Loucy (cell line): ENCODE data around the gene SPATS2.
A peak's percentile ranks its signal among the peaks of the same experiment; 100 is the strongest.

Source experiments
- H2AFZ ChIP-seq: fragments of 200-600 bp; sonication (generic); 2 replicates; pipeline ENCODE4 v1.6.0; 2016; ENCODE audit warnings: antibody characterized with exemption, mild to moderate bottlenecking, low read length, moderate library complexity
- H3F3A ChIP-seq: fragments of 200-600 bp; 2 replicates; pipeline ENCODE4 v1.6.0; 2016; ENCODE audit warnings: antibody characterized with exemption, low read depth, mild to moderate bottlenecking
- H3K27me3 ChIP-seq: fragments of 200-600 bp; sonication (generic); 2 replicates; pipeline ENCODE4 v1.6.1; 2014; ENCODE audit warnings: low read length, mild to moderate bottlenecking; ENCODE audit not compliant: insufficient read depth, poor library complexity, severe bottlenecking
- H3K36me3 ChIP-seq: fragments of 200-600 bp; sonication (generic); 2 replicates; pipeline ENCODE4 v1.6.1; 2016; ENCODE audit warnings: low read length; ENCODE audit not compliant: insufficient read depth
- H3K4me1 ChIP-seq: fragments of 200-600 bp; sonication (generic); 2 replicates; pipeline ENCODE4 v1.5.1; 2014; ENCODE audit warnings: low read length, mild to moderate bottlenecking; ENCODE audit not compliant: insufficient read depth, poor library complexity, severe bottlenecking
- H3K4me2 ChIP-seq: fragments of 200-600 bp; sonication (generic); 2 replicates; pipeline ENCODE4 v1.6.0; 2014; ENCODE audit warnings: antibody characterized with exemption, low read length, low read depth, mild to moderate bottlenecking; ENCODE audit not compliant: poor library complexity, severe bottlenecking
- H3K4me3 ChIP-seq: fragments of 200-600 bp; sonication (generic); 2 replicates; pipeline ENCODE4 v1.5.1; 2014; ENCODE audit warnings: low read length, mild to moderate bottlenecking, mixed read lengths; ENCODE audit not compliant: poor library complexity, severe bottlenecking
- H3K79me2 ChIP-seq: fragments of 200-600 bp; sonication (generic); 2 replicates; pipeline ENCODE4 v1.6.1; 2014; ENCODE audit warnings: low read length; ENCODE audit not compliant: insufficient read depth
- H3K9ac ChIP-seq: fragments of 200-600 bp; sonication (generic); 2 replicates; pipeline ENCODE4 v1.6.0; 2014; ENCODE audit warnings: mild to moderate bottlenecking, low read depth, low read length, moderate library complexity; ENCODE audit not compliant: poor library complexity, severe bottlenecking
- H3K9me2 ChIP-seq: fragments of 200-600 bp; sonication (generic); replicated peaks from 2 replicates; pipeline ENCODE4 v1.6.1; 2016; ENCODE audit warnings: low read depth, low read length, mixed read lengths
- H3K9me3 ChIP-seq: fragments of 200-600 bp; sonication (generic); 2 replicates; pipeline ENCODE4 v1.6.1; 2014; ENCODE audit warnings: mild to moderate bottlenecking, antibody characterized with exemption, low read length, low read depth; ENCODE audit not compliant: insufficient read depth
- H4K20me1 ChIP-seq: fragments of 200-600 bp; sonication (generic); 2 replicates; pipeline ENCODE4 v1.6.0; 2014; ENCODE audit warnings: antibody characterized with exemption, low read length, mild to moderate bottlenecking; ENCODE audit not compliant: insufficient read depth, poor library complexity, severe bottlenecking
- EZH2phosphoT487 ChIP-seq: fragments of 200-600 bp; IDR thresholded peaks from 2 replicates; pipeline ENCODE4 v1.6.1; 2018; ENCODE audit warnings: antibody characterized with exemption, mild to moderate bottlenecking, moderate library complexity, borderline replicate concordance
- TF ChIP-seq, protein P1 (sequence below): fragments of 200-600 bp; sonication (generic); conservative IDR thresholded peaks from 2 replicates; pipeline ENCODE4 v1.5.1; 2014; ENCODE audit warnings: mild to moderate bottlenecking, antibody characterized with exemption, low read length

Gene SPATS2

DNA sequence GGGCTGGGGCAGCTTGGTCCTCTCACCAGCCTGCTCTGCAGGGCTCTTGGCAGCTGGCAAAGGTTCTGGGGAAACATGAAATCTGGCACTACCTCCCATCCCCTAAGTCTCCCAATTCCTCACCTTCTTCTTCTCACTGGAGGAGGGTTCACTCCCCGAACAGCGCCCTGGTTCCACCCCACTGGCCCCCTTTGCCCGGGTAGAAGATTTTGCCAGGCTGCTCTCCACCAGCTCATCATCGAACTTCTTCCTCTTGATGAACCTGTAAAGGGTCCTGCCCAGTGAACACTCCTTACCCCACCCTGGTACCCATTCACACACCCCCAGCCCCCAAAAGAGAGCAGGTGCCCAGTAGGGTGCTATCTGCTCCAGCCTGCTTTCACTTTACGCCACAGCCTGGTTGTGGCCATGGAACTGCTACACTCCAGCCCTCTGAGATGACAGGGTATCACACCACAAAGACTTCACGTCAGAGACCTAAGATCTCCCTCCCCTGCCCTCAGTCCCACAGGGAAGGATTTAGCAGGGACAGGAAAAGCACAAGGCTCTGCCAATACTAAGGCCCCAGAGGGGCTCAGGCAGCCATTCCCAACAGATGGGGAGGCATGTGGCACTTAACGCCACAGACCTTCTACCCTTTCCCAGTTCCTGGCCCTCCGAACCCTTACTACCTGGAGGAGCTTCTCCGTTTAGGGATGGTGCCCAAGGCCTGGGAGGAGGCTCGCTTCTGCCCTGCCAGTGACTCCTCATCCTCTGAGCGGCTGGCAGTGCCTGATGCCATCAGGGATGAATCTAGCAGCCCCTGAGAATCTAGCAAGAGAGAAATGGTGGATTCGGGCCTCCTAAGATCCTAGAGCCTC lies 198.4 kb downstream of the SPATS2 start:
- Histone ChIP-seq H4K20me1 (peaks cover 24% of the 10 kb centered on the region), H3K9me3 (no peaks in the 10 kb centered on the region), H3K4me2 (peak overlapping the region; percentile 100), H3K9ac (peak overlapping the region; percentile 97), H3K79me2 (peaks cover 53% of the 10 kb centered on the region), H3K9me2 (no peaks in the 10 kb centered on the region), H3K4me1 (peaks cover 49% of the 10 kb centered on the region), H3K36me3 (peaks cover 22% of the 10 kb centered on the region), H3K27me3 (no peaks in the 10 kb centered on the region), H3F3A (no peaks in the 10 kb centered on the region), H3K4me3 (peak overlapping the region; percentile 100), H2AFZ (no peak overlapping the region)
- no peak for TF ChIP-seq EZH2phosphoT487
- TF ChIP-seq, protein P1, sequence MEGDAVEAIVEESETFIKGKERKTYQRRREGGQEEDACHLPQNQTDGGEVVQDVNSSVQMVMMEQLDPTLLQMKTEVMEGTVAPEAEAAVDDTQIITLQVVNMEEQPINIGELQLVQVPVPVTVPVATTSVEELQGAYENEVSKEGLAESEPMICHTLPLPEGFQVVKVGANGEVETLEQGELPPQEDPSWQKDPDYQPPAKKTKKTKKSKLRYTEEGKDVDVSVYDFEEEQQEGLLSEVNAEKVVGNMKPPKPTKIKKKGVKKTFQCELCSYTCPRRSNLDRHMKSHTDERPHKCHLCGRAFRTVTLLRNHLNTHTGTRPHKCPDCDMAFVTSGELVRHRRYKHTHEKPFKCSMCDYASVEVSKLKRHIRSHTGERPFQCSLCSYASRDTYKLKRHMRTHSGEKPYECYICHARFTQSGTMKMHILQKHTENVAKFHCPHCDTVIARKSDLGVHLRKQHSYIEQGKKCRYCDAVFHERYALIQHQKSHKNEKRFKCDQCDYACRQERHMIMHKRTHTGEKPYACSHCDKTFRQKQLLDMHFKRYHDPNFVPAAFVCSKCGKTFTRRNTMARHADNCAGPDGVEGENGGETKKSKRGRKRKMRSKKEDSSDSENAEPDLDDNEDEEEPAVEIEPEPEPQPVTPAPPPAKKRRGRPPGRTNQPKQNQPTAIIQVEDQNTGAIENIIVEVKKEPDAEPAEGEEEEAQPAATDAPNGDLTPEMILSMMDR: no peak; the same call in 1 of the 2 replicates

DNA sequence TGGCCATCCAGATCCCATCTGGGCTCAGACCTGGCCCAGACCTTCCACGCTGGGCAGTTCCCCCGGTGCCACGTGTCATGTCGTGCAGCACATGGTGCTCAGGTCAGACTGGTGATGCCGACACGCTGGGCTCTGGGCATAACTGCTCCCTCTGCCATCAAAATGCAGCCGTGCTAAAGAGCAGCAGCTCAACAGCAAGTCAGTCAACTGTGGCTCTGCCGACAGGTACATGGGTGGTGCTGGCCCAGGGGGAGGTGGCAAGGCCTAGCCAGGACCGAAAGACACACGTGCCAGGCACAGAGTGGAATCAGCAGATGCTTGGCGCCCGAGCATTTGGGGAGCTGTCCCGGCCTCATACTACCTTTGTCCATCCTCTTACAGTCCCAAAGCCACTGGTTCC lies 199.1 kb downstream of the SPATS2 start:
- peak overlapping the region; percentile 100 for H3K4me3 ChIP-seq
- peaks cover 59% of the 10 kb centered on the region for H3K79me2 ChIP-seq
- H3K9ac ChIP-seq: peak overlapping the region; percentile 97
- H3F3A ChIP-seq: no peaks in the 10 kb centered on the region
- H3K36me3 ChIP-seq: peaks cover 21% of the 10 kb centered on the region
- TF ChIP-seq EZH2phosphoT487: no peak
- TF ChIP-seq, protein P1: no peak
- peaks cover 55% of the 10 kb centered on the region for H3K4me1 ChIP-seq
- H3K4me2 ChIP-seq: peak overlapping the region; percentile 100
- no peaks in the 10 kb centered on the region for H3K27me3 ChIP-seq
- H2AFZ ChIP-seq: no peak overlapping the region
- peaks cover 24% of the 10 kb centered on the region for H4K20me1 ChIP-seq
- no peaks in the 10 kb centered on the region for H3K9me2 ChIP-seq
- no peaks in the 10 kb centered on the region for H3K9me3 ChIP-seq

DNA sequence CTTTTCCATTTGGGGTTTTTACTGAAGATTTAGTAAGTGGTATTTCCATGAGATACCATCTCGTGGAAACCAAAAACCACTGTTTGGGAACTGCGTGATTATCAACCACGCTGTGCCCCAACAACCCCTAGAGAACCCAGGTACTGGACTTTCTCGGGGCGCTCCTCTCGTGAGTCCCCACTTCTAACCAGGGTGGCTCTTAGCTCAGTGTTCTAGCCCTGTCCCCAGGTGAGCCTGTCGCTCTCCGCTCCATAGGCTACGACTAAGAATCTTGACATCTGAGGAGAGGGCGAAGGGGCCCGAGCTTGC lies 200.0 kb downstream of the SPATS2 start:
- no peak for TF ChIP-seq EZH2phosphoT487
- TF ChIP-seq, protein P1: no peak
- Histone ChIP-seq H3K27me3 (no peaks in the 10 kb centered on the region), H3K79me2 (peaks cover 59% of the 10 kb centered on the region), H3K9ac (peak overlapping the region; percentile 97), H2AFZ (peak overlapping the region; percentile 100), H3K9me2 (no peaks in the 10 kb centered on the region), H3F3A (no peaks in the 10 kb centered on the region), H3K36me3 (peaks cover 16% of the 10 kb centered on the region), H3K4me3 (peak overlapping the region; percentile 100), H3K9me3 (no peaks in the 10 kb centered on the region), H3K4me1 (peaks cover 55% of the 10 kb centered on the region), H3K4me2 (peak overlapping the region; percentile 100), H4K20me1 (peaks cover 24% of the 10 kb centered on the region)
